Calu3 (cell line): ENCODE data around the gene CDH4. TPM values are rescaled to one million over a fixed set of nuclear protein-coding genes. Genes with fewer than 3 reads are reported as not detected.

Source experiments
- Bru-seq: library from RNA; stranded (reverse); fragments of 400-500 nt; gene quantifications from one replicate; lab custom pipeline; 2021; lab: Mats Ljungman, UMichigan
- BruChase-seq, 2 experiments: library from RNA; stranded (reverse); fragments of 400-500 nt; gene quantifications; one replicate each; lab custom pipeline; 2021; lab: Mats Ljungman, UMichigan
- BruUV-seq: library from RNA; stranded (reverse); fragments of 400-500 nt; replicated peaks from 2 replicates; lab custom pipeline; 2021; lab: Mats Ljungman, UMichigan
- CTCF ChIA-PET: fragments of 300-600 bp; sonication (Branson Sonifier 250); formaldehyde crosslinking; loops from one replicate; lab custom pipeline; 2022; ENCODE audit warnings: antibody characterized with exemption; lab: Charles Lee
- DNase-seq: peaks from one replicate; pipeline ENCODE4 v3.0.0; 2022
- H3K27ac Mint-ChIP-seq: one replicate; pipeline ENCODE4 v1.8.0; 2022; ENCODE audit warnings: mixed read lengths; ENCODE audit not compliant: unreplicated experiment
- H3K27me3 Mint-ChIP-seq: one replicate; pipeline ENCODE4 v1.8.0; 2022; ENCODE audit warnings: mixed read lengths; ENCODE audit not compliant: unreplicated experiment
- H3K36me3 Mint-ChIP-seq: one replicate; pipeline ENCODE4 v1.8.0; 2022; ENCODE audit warnings: mild to moderate bottlenecking, moderate library complexity, mixed read lengths; ENCODE audit not compliant: insufficient read depth, unreplicated experiment
- H3K4me1 Mint-ChIP-seq: one replicate; pipeline ENCODE4 v1.8.0; 2022; ENCODE audit warnings: mild to moderate bottlenecking, low read depth, mixed read lengths; ENCODE audit not compliant: unreplicated experiment
- H3K4me3 Mint-ChIP-seq: one replicate; pipeline ENCODE4 v1.8.0; 2022; ENCODE audit warnings: mild to moderate bottlenecking, low read depth, moderate library complexity, mixed read lengths; ENCODE audit not compliant: unreplicated experiment
- H3K9me3 Mint-ChIP-seq: one replicate; pipeline ENCODE4 v1.8.0; 2022; ENCODE audit warnings: low read depth, mixed read lengths; ENCODE audit not compliant: unreplicated experiment
- intact Hi-C: fragments of 100-400 bp; cut with micrococcal nuclease; formaldehyde crosslinking; loops from one replicate; pipeline ENCODE4 v1.10.0; 2022; ENCODE audit not compliant: unreplicated experiment
- long read RNA-seq: library from polyadenylated mRNA; stranded (forward); transcript quantifications from one replicate; pipeline ENCODE4 v2.0.0, GENCODE V29; 2022
- total RNA-seq: library from RNA; stranded (reverse); gene quantifications from 2 replicates; pipeline ENCODE4 v1.2.3, GENCODE V29; 2022
- TF ChIP-seq, protein P1 (sequence below): fragments of 200-600 bp; IDR thresholded peaks from one replicate; pipeline ENCODE4 v1.8.0; 2022; ENCODE audit warnings: antibody characterized with exemption; ENCODE audit not compliant: unreplicated experiment

CDH4 gene
- total RNA-seq (not detected in 2 replicates), Bru-seq, nascent RNA (percentile 0 among the genes with signal in this experiment), BruChase-seq, experiment 1, labeled RNA remaining after a 6-hour chase (percentile 0 among the genes with signal in this experiment), BruChase-seq, experiment 2, labeled RNA remaining after a 2-hour chase (percentile 1 among the genes with signal in this experiment)
- long read RNA-seq: 0 reads

DNA sequence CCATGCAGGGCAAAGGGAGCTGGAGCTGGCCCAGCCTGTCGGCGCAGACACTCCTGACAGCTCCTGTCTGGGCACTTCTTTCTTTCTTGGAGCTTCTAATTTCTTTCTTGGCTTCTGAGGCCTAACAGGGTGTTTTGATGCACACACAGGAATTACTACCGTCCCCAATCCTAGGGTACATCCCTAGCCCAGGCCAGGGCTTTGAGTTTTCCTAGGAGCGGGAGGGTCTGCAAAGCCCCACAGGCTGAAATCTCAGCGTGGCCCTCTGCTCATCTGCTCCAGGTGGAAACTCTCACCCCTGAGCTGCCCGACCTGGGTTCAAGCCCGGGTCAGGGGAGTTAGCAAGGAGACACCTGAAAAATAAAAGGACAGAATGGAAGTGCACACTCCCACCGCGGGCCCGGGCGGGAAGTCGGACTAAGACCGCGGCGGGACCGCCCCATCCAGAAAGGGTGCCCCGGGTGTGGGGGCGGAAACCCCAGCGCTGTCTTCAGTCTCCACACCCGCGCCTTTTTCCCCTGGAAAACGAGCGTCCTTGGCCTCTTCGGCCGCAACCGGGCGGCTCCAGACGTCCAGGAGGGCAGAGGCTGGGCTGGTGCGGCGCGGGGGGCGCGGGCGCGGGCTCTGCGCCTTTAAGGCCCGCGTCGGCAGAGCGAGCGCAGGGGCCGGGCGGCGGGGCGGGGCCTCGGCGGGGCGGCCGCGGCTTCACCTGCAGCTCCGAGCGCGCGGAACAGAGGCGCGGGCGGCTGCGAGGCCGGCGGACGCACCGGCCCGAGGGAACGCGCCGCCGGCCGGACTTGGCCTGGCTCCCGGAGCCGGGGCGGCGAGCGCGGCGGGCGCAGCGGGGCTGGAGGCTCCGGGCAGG, at the start of gene CDH4:
Gene CDH4, plus strand, starts transcription at position 733 of the 865 bp plus-strand sequence.
- H3K36me3 Mint-ChIP-seq: no peaks in the 10 kb centered on the region
- BruUV-seq: no TSS peak
- no peaks in the 10 kb centered on the region for H3K4me1 Mint-ChIP-seq
- H3K9me3 Mint-ChIP-seq: peaks cover 1% of the 10 kb centered on the region
- H3K27me3 Mint-ChIP-seq: peaks cover 46% of the 10 kb centered on the region
- CTCF ChIA-PET: no interaction called here
- intact Hi-C loops: no loop called here
- DNase-seq: no peak
- TF ChIP-seq, protein P1, sequence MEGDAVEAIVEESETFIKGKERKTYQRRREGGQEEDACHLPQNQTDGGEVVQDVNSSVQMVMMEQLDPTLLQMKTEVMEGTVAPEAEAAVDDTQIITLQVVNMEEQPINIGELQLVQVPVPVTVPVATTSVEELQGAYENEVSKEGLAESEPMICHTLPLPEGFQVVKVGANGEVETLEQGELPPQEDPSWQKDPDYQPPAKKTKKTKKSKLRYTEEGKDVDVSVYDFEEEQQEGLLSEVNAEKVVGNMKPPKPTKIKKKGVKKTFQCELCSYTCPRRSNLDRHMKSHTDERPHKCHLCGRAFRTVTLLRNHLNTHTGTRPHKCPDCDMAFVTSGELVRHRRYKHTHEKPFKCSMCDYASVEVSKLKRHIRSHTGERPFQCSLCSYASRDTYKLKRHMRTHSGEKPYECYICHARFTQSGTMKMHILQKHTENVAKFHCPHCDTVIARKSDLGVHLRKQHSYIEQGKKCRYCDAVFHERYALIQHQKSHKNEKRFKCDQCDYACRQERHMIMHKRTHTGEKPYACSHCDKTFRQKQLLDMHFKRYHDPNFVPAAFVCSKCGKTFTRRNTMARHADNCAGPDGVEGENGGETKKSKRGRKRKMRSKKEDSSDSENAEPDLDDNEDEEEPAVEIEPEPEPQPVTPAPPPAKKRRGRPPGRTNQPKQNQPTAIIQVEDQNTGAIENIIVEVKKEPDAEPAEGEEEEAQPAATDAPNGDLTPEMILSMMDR: no peak
- H3K4me3 Mint-ChIP-seq: no peak within 1 kb of the TSS
- H3K27ac Mint-ChIP-seq: no peak within 1 kb of the TSS

DNA sequence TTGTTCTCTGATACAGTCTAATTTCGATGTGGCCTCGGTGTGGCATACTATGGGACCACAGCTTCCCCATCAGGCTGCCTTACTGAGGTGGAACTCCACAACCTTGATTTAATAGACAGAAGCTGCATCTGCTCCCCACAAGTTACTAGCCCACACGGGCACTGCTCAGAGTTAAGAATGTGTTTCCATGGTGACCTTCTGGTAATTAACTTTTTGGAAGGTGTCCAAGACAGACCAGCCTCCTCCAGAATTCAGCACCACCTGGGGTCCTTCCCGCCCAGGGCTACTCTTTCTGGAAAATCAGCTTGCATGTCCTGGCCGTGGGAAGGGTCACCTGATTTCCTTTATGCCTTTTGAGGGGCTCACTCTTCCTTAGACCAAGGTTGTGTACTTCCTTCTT, 48.7 kb upstream of the CDH4 start:
- peaks cover 14% of the 10 kb centered on the region for H3K9me3 Mint-ChIP-seq
- no peak overlapping the region for H3K4me3 Mint-ChIP-seq
- DNase-seq: no peak
- H3K27me3 Mint-ChIP-seq: peaks cover 45% of the 10 kb centered on the region
- no TSS peak for BruUV-seq
- TF ChIP-seq, protein P1: no peak
- no peaks in the 10 kb centered on the region for H3K4me1 Mint-ChIP-seq
- no peak overlapping the region for H3K27ac Mint-ChIP-seq
- CTCF ChIA-PET: no interaction called here
- no peaks in the 10 kb centered on the region for H3K36me3 Mint-ChIP-seq
- intact Hi-C loops: no loop called here

DNA sequence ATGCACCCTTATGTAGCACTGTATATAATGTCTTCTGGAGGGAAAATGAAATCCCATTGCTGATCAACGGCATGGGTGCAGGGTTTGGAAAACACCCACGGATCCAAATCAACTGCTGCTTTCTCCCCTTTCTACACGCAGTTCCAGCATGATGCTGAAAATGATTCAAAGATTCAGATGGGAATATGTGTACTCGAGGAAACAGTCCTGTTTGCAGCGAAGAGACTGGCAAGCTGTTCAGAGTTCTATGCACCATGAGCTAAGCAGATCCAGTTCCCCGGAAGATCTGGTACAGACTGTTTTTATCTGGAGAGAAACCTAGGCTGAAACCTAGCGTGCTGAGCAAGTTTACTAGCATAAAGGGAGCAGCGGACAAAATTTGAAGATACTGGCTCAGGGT, 47.9 kb upstream of the CDH4 start:
- no TSS peak for BruUV-seq
- Mint-ChIP-seq H3K9me3 (peaks cover 10% of the 10 kb centered on the region), H3K27me3 (peaks cover 36% of the 10 kb centered on the region), H3K27ac (no peak overlapping the region), H3K36me3 (no peaks in the 10 kb centered on the region), H3K4me3 (no peak overlapping the region), H3K4me1 (no peaks in the 10 kb centered on the region)
- CTCF ChIA-PET: interaction anchor here (0.6 kb wide), 1 partner anchor 1623 kb away, joined by 4 read pairs; no protein-coding TSS in a partner anchor
- TF ChIP-seq, protein P1: no peak
- DNase-seq: no peak
- intact Hi-C loops: no loop called here

DNA sequence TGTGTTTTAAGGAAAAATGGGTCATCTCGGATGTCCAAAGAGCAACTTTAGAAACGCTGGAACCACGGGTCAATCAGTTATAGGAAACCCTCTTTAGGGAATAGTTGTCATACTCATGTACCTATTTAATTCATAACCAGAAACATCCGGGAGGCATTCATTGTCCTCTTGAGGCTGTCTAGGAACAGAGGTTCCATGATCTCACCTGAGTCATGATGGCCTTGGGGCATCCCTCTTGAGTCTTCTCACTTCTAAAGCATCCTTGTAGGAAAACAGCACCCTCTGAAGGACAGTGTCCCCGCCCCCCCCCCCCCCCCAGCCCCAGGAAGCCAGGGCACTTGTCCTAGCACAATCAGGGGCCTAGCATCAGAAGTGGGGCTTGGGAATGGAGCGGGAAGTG, 46.3 kb upstream of the CDH4 start:
- BruUV-seq: no TSS peak
- TF ChIP-seq, protein P1: no peak
- Mint-ChIP-seq H3K4me1 (no peaks in the 10 kb centered on the region), H3K27ac (no peak overlapping the region), H3K9me3 (peaks cover 9% of the 10 kb centered on the region), H3K27me3 (peaks cover 30% of the 10 kb centered on the region), H3K4me3 (no peak overlapping the region), H3K36me3 (no peaks in the 10 kb centered on the region)
- CTCF ChIA-PET: no interaction called here
- intact Hi-C loops: no loop called here
- DNase-seq: no peak
